Measurements from ENCODE around the gene WIPF2.
A peak's percentile ranks its signal among the peaks of the same experiment; 100 is the strongest.

Gene WIPF2, protein sequence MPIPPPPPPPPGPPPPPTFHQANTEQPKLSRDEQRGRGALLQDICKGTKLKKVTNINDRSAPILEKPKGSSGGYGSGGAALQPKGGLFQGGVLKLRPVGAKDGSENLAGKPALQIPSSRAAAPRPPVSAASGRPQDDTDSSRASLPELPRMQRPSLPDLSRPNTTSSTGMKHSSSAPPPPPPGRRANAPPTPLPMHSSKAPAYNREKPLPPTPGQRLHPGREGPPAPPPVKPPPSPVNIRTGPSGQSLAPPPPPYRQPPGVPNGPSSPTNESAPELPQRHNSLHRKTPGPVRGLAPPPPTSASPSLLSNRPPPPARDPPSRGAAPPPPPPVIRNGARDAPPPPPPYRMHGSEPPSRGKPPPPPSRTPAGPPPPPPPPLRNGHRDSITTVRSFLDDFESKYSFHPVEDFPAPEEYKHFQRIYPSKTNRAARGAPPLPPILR

DNA sequence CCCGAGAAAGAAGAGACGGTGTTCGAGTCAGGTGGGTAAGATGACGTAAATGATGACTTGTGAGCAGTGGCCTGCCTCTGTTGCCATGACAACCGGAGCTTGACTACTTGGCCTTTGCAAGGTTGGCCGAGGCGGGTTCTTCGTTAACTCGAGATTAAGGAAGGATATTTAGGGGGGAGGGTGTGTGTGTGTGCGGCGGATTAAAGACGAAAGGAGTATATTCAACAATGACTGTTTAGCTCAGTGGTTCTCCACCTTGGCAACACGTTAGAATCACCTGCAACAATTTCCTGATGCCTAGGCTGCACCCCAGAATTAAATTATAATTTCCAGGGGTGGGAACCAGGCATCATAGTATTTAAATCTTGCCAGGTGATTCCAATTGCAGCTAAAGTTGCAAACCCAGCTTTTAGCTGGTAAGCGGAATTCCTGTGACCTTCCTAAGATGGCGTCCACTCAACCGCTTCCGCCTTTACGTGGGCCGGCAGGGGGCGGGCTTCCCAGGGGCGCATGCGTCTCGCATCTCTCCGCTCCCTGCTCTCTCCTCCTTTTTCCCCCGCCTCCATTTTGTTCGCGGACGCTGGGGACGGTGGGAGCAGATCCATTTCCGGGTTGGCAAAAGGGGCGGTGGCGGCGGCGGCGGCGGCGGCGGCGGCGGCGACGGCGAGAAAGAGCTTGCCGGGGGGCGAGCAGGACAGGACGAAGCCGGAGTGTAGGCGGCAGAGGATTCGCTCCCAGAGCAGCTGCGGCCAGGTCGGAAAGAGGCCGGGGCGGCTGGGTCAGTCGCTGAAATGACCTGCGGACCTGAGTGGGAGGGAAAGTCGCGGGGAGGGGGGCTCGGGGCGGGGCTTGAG, at the start of gene WIPF2:
WIPF2 (plus strand) TSS at position 565 of the 854 bp plus-strand sequence. CDS start 37,156 bp downstream, outside the sequence.
- peak; percentile 93 for DNase-seq (ENCODE audit: low read depth)

DNA sequence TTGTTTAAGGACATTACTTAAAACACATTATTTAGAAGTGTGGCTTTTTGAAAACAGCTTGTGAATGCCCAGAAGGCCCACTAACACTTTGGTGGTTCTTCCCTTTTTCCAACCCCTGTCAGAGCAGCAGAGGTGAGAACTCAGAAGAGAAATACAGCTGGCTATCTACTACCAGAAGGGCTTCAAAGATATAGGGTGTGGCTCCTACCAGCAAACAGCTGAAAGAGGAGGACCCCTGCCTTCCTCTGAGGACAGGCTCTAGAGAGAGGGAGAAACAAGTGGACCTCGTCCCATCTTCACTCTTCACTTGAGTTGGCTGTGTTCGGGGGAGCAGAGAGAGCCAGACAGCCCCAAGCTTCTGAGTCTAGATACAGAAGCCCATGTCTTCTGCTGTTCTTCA, 48.8 kb upstream of the WIPF2 start:
- DNase-seq (ENCODE audit: low read depth) = no peak

DNA sequence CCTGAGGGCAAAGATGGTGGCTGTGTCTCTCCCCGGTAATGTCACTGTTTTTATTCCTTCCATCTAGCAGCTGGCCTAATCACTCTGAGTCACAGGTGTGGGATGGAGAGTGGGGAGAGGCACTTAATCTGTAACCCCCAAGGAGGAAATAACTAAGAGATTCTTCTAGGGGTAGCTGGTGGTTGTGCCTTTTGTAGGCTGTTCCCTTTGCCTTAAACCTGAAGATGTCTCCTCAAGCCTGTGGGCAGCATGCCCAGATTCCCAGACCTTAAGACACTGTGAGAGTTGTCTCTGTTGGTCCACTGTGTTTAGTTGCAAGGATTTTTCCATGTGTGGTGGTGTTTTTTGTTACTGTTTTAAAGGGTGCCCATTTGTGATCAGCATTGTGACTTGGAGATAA, 47.4 kb upstream of the WIPF2 start:
- DNase-seq (ENCODE audit: low read depth) = no peak

DNA sequence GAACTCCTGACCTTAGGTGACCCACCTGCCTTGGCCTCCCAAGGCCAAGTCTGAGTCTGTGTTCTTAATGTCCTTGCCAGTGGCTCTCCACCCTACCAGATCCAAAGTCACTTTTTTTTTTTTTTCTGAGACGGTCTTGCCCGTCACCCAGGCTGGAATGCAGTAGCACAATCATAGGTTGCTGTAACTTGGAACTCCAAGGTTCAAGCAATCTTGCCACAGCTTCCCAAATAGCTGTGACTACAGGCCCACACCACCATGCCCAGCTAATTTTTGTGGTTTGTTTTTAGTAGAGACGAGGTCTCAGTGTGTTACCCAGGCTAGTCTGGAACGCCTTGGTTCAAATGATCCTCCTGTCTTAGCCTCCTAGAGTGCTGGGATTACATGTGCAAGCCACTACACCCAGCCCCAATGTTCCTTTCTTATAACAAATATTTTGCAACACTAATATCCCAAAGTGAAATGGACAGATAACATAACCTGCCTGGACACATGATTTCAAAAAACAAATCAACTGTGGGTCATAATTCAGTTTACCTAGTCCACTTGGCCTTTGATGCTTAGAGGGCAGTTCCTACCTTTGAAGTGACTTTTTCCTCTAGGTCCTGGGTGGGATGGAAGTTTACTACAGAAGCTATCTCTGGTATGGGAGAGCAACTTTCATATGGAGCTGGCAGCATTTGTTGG, 45.9 kb upstream of the WIPF2 start:
- no peak for DNase-seq (ENCODE audit: low read depth)

DNA sequence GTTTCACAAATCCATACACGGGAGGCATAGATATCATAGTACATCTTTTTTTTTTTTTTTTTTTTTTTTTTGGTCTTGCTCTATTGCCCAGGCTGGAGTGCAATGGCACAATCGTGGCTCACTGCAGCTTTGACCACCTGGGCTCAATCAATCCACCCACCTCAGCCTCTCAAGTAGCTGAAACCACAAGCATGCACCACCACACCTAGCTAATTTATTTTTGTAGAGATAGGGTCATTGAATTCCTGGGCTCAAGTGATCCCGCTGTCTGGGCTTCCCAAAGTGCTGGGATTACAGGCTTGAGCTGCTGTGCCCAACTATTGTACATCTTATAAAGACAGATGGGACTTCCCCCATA, 45.3 kb upstream of the WIPF2 start:
- DNase-seq (ENCODE audit: low read depth) = no peak

DNA sequence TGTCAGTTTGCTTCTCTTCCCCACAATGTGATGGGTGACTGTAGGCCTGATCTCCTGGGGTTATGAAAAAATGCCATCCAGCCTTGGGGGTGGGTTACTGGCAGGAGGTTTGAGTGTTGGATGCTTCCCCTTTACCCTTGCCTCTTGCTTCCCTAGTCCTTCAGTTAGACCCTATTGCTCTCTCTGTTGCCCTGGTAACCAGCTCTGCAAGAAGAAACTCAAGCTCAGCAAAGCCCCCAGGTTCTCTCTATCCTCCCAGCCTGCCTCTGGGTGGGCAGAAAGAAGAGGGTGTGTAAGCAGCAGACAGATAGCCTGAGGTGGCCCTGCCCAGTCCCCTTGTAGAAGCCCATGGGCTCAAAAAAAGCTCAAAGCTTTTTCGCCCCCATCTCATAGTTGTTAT, 44.6 kb upstream of the WIPF2 start:
- no peak for DNase-seq (ENCODE audit: low read depth)

DNA sequence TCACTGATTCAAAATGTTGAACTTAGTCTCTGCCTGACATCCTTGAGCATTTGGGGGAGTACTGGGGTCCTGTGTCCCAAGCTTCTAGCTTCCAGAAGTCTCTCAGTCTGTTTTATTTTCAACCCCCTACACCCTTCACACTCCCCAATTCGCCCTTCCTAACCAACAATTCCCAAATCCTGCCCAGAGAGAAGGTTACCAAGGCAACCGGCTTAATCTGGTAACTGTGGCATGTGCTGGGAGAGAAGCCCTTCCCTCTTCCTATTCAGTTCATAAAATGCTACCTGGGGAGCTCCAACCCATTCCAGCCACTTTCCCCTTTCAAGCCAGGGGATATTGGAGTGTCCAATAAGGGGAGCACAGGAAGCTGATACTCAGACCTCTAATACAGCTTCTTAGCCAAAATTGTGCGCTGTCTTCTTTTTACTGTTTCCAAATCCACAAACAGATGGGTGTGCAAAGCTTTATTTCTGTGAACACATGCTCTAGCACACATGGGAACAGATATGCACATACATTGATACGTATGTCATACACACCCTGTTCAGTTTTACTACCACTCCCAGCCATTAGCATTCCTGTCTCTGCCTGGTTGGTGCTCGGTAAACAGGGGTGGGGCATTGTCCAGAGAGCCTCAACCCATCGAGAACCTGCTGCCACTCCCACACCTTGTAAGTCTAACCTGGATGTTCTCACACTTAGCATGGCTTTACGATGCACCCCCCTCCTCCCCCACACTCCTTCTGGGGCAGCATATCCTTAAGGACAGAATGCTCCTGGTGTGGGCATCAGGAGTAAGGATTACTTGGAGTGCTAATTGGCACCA, 43.0 kb upstream of the WIPF2 start:
- DNase-seq (ENCODE audit: low read depth) = no peak

DNA sequence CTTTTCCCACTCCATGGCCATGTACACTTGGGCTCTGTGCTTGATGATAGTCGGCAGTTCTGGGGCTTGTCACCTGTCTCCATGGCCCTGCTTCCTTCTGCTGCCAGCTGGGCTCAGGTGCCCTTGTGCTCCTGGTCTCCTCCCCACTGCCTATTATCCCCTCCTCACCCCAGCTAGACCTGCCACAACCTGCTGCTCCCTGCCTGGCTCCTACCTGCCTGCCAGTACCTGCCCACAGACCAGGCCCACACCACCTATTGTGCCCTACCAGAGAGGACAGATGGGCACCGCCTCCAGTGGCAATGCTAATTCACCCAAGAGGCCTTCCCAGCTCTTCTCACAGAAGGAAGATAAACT, 42.4 kb upstream of the WIPF2 start:
- no peak for DNase-seq (ENCODE audit: low read depth)

DNA sequence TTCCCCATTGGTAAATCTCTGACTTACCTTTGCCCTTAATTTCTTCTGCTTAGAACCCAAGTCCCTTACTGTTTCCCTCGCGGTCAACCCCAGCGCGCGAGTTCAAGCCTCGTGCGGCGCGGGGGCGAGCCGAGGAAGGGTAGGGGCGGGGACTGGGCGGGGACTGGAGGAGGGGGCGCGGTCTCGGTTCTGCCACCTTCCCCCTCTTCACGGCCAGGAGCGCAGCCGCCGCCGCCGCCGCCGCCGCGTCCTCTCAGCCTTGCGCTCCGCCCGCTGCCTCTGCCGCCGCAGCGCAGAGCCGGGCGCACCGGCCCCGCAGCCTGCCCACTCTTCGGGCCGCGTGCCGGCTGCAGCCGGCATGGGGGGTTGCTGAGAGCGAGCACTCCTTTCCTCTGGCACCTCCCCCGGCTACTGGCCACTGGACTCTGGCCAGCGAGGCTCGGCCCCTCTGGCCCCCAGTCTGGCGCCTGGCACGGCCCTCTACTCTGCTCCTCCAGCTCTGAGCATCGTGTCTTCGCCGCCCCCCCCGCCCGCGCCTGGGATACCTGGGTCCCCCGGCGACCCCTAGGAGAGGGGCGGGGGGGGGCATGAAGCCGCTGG, 41.7 kb upstream of the WIPF2 start, which contains the start of gene RAPGEFL1:
RAPGEFL1 (plus strand) TSS at position 196 of the 600 bp plus-strand sequence; CDS start at position 588, 392 bp downstream.
- peak; percentile 68 for DNase-seq (ENCODE audit: low read depth)

DNA sequence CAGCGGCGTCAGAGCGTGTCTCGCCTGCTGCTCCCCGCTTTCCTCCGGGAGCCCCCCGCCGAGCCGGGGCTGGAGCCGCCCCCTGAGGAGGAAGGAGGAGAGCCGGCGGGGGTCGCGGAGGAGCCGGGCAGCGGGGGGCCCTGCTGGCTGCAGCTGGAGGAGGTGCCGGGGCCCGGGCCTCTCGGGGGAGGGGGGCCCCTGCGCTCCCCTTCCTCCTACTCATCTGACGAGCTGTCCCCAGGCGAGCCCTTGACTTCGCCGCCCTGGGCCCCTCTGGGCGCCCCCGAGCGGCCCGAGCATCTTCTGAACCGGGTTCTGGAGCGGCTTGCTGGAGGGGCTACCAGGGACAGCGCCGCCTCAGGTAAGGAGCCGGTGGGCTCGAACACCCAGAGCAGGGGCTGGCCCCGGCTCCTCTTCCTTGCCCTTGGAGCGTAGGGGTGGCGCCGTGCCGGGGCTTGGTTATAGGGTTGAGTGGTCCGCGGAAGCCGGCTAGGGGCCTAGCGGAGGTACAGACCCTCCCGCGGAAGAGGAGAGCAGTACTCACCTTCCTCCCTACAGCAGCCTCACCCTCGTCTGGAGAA, 41.0 kb upstream of the WIPF2 start:
- no peak for DNase-seq (ENCODE audit: low read depth)

DNA sequence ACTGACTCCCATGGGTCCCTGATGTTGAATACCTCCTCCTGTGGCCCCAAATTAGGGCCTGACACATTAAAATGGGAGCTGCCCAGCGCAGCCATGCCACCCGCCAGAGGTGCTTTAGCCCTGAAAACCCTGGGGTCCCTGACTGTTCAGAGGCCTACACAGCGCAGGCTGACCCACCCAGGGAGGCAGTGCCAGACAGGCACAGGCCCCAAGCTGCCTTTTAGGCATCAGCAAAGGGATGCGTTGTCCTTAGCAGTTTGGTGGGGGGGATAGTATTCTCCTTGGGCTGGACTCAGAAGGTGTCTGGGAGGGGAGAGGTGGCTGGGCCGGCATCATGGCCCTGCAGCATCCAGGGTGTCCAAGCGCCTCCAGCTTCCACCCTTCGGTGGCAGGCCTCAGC, 40.4 kb upstream of the WIPF2 start:
- no peak for DNase-seq (ENCODE audit: low read depth)

DNA sequence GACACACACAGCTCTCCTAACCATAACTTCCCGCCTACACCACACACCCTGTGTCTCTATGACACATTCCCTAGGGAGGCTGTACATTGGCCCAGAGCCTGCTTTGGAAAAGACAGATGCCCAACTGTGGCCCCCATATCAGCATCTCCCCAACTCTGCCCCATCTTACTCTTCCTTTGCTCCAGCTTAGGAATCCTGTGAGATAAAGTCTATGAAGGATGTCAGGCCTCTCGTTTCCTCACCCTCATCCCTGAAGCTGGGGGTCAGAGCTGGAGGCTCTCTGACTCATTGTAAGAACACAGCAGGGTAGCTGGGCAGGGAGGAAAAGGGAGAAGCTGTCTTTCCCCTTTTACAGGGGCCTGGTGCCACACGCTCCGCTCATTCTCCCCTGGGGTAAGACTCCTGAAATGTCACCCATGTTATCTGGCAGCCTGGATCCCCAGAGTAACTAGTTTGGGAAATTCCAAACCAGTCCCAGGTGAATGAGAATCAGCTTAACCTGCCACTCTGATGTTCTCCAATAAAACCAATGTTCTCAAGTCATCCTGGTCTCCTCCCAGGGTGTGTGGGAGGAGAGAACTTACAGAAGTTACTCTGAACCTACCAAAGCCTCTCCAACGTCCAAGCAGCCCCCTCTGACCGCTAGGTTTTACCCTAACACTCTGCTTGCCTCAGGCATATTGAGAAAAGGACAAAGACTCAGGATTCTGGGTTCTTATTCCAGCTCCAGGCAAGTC, 39.0 kb upstream of the WIPF2 start:
- no peak for DNase-seq (ENCODE audit: low read depth)

DNA sequence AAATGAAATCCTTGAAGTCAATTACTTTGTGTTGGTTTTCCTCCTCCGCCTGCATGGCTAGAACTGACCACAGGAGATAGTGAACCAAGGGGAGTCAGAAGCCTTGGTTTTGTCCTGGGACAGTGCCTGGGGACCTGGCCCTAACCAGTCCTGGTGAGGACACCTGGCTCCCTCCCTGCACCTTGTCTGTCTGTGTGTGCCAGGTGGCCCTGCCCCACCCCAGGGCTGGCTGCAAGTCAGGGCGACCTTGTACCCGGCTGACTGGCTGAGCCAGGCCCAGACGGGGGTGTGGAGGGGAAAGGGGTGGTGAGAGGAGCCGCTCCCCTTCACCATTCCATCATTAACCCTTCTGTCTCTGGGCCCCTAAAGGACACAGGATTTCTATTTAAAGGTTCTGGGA, 38.4 kb upstream of the WIPF2 start:
- no peak for DNase-seq (ENCODE audit: low read depth)

DNA sequence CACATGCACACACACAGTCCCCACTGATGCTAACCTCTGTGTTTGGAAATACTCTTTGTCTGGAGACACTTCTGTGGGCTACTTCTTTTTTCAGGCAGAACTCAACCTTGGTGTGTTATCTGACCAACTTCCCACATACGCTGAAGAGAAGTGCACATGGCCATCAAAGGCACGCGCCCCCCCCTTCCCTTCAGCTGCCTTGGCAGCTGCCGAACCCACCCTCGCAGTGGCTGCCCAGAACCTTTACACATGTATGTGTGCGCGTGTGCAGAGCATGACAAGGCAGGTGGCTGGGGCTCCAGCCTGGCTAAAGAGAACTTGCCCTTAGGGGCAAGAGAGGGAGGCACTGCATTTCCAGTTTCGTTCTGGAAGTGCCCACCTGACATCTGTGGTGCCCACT, 37.9 kb upstream of the WIPF2 start:
- no peak for DNase-seq (ENCODE audit: low read depth)

DNA sequence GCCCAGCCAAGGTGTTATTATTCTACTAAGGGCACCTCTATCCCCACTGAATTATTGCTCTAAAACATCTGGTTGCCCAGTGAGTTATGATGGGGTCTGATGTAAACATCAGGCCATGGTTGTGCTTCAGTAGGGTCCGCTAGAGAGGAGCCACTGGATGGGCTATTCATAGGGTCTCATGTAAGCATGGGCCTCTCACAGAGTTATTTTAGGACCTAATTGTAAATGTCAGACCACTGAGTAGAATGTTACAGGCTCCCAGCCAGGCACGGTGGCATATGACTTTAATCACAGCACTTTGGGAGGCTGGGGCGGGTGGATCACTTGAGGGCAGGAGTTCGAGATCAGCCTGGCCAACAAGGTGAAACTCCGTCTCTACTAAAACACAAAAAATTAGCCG, 36.5 kb upstream of the WIPF2 start:
- DNase-seq (ENCODE audit: low read depth) = no peak

DNA sequence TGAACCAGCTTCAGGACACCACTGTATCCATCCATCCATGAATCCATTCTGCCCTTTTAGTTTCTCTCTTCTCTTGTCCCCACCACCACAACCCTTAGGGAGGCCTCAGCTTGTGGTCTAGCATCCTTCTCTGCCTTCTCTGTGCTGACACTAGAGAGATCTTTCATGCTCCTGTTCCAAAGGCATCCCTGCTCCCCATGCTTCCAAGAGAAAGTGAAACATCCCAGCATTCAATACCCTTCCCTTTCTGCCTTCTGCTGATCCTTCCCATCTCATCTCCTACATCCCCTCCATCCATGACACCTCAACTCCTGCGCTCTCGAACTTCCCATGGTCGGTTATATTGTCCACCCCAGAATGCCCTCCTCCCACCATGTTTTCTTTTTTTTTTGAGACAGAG, 31.9 kb upstream of the WIPF2 start:
- no peak for DNase-seq (ENCODE audit: low read depth)

DNA sequence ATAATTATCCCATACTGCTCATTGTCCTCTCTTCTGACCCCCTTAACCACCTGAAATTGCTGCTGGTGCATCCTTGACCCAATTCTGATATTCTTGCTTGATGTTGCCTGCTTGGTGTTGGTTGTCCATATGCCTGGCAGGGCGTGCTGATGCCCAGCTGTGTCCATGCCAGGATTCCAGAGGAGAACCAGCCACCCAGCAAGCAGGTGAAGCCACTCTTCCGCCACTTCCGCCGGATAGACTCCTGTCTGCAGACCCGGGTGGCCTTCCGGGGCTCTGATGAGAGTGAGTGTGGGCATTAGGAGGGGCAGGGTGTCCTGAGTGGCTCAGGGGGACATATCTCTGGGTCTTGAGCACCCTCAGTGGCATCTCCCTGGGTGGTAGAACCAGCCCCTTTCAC, 30.4 kb upstream of the WIPF2 start:
- no peak for DNase-seq (ENCODE audit: low read depth)

DNA sequence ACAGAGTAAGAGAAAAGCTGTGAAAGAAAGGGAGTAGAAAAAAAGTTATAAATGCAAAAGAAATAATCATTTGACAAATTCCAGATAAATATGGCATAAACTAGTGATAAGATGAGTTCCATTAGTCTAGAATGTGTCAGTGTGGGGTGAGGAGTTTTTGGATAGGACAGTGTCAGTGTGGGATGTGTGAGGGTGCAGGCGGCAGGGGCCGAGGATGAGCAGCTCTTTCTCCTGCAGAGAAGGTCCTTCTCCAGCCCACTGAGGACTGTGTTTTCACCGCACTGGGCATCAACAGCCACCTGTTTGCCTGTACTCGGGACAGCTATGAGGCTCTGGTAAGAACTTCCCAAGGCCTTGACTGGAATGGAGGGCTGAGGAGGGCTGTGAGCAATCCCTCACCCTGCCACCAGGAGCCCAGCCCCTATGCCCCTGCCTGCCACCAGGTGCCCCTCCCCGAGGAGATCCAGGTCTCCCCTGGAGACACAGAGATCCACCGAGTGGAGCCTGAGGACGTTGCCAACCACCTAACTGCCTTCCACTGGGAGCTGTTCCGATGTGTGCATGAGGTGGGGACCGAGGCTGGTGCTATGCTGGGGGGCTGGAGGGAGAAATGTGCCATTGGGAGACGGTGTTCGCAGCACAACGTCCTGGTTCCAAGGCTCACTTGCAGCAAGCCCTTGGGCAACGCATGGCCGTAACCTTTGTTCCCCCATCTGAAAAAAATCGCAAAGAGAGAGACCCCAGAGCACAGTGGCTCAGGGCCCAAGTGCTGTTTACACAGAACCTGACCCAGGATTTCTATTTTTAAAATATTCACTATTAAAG, 28.7 kb upstream of the WIPF2 start:
- no peak for DNase-seq (ENCODE audit: low read depth)

Measured in activated T-helper 1 cell treated with Interleukin-2 at 50 U/mL for 16 hours (primary cell).